K562 (cell line): Measurements from ENCODE around the gene GPD2. TPM values are rescaled to one million over a fixed set of nuclear protein-coding genes. Genes with fewer than 3 reads are reported as not detected.

Experiments
- ATAC-seq: fragments of 200-7000 bp; cut with Tn5 transposase; 3 replicates; pipeline ENCODE4 v1.9.1; 2020; ENCODE audit warnings: moderate library complexity
- BruUV-seq: library from RNA; stranded (reverse); fragments of 400-500 nt; replicated peaks from 2 replicates; lab custom pipeline; 2021; lab: Mats Ljungman, UMichigan
- CTCF ChIA-PET: fragments of 300-600 bp; formaldehyde crosslinking; extraction: SDS; loops from one replicate; lab custom pipeline; 2021; ENCODE audit warnings: low intra/inter-chr PET ratio; lab: Yijun Ruan, JAX
- POLR2A ChIA-PET: fragments of 300-600, 350-650 bp; sonication (Branson Sonifier 250); formaldehyde crosslinking; extraction: SDS; loops from one replicate; lab custom pipeline; 2021; ENCODE audit warnings: antibody characterized with exemption, inconsistent platforms; lab: Yijun Ruan, JAX
- DNase-seq, 4 experiments: peaks; one replicate each; pipeline versions ENCODE4 v3.0.0 to v3.0.0-alpha.2; 2011 to 2018; ENCODE audit warnings: low spot score in 3 of 4, mixed read lengths in 3 of 4; ENCODE audit errors: extremely low read depth in 1 of 4
- FAIRE-seq: peaks from 2 replicates; lab custom pipeline; 2011; peaks lifted over from hg19 to GRCh38; lab: Jason Lieb, UNC
- H2AFZ ChIP-seq: 2 replicates; pipeline ENCODE4 v1.6.0; 2011; ENCODE audit warnings: low read depth, low read length, control low read depth, inconsistent platforms
- H3K27ac ChIP-seq: fragments of 200-600 bp; 3 replicates; pipeline ENCODE4 v1.8.0; 2011; ENCODE audit warnings: low read depth, mild to moderate bottlenecking, control low read depth, inconsistent platforms, low read length, moderate library complexity, mixed read lengths; ENCODE audit errors: extremely low read depth
- H3K27me3 ChIP-seq, 2 experiments: fragments of 300-600 bp in 1 of 2; 2 replicates in 1 of 2; 3 replicates in 1 of 2; pipeline versions ENCODE4 v1.6.0 to v1.8.0; 2011; ENCODE audit warnings: inconsistent platforms in 2 of 2, low read length in 2 of 2, mild to moderate bottlenecking in 1 of 2, mixed read lengths in 1 of 2, moderate library complexity in 1 of 2; ENCODE audit not compliant: control insufficient read depth in 2 of 2, insufficient read depth in 2 of 2
- H3K36me3 ChIP-seq: fragments of 300-600 bp; 3 replicates; pipeline ENCODE4 v1.8.0; 2011; ENCODE audit warnings: mild to moderate bottlenecking, low read length, inconsistent platforms; ENCODE audit not compliant: control insufficient read depth, insufficient read depth
- H3K4me1 ChIP-seq, 2 experiments: fragments of 200-600 bp in 1 of 2; replicated peaks in 1 of 2; 2 replicates in 1 of 2; 3 replicates in 1 of 2; pipeline versions ENCODE4 v1.5.1 to v1.8.0; 2011; ENCODE audit warnings: inconsistent platforms in 2 of 2, low read length in 2 of 2, mild to moderate bottlenecking in 1 of 2, mixed read lengths in 1 of 2, moderate library complexity in 1 of 2; ENCODE audit not compliant: control insufficient read depth in 2 of 2, insufficient read depth in 2 of 2
- H3K4me2 ChIP-seq: 2 replicates; pipeline ENCODE4 v1.6.1; 2011; ENCODE audit warnings: low read length, control low read depth, inconsistent platforms, mixed read lengths; ENCODE audit not compliant: insufficient read depth
- H3K4me3 ChIP-seq: fragments of 200-600 bp; sonication (generic), shearing (Covaris generic); 2 replicates; pipeline ENCODE4 v1.5.1; 2016; ENCODE audit warnings: control low read depth, inconsistent platforms
- H3K79me2 ChIP-seq: fragments of 200-600 bp; 3 replicates; pipeline ENCODE4 v1.8.0; 2011; ENCODE audit warnings: low read length, inconsistent platforms; ENCODE audit not compliant: control insufficient read depth, insufficient read depth
- H3K9ac ChIP-seq, 2 experiments: 2 replicates each; pipeline versions ENCODE4 v1.6.0 to v1.6.1; 2011; ENCODE audit warnings: low read depth in 2 of 2, low read length in 2 of 2, control low read depth in 1 of 2, inconsistent platforms in 1 of 2, mild to moderate bottlenecking in 1 of 2, mixed read lengths in 1 of 2; ENCODE audit not compliant: insufficient read depth in 1 of 2
- H3K9me1 ChIP-seq: one replicate; pipeline ENCODE4 v1.6.0; 2011; ENCODE audit warnings: inconsistent platforms, mild to moderate bottlenecking, low read length, moderate library complexity; ENCODE audit not compliant: control insufficient read depth, insufficient read depth
- H3K9me3 ChIP-seq: replicated peaks from 2 replicates; pipeline ENCODE4 v1.5.1; 2011; ENCODE audit warnings: low read depth, low read length, inconsistent platforms; ENCODE audit not compliant: control insufficient read depth, insufficient read depth
- H4K20me1 ChIP-seq: replicated peaks from 2 replicates; pipeline ENCODE4 v1.6.1; 2011; ENCODE audit warnings: low read length, inconsistent platforms, mixed read lengths; ENCODE audit not compliant: control insufficient read depth, insufficient read depth
- ARID4B ChIP-seq: sonication (generic); formaldehyde crosslinking; IDR thresholded peaks from 2 replicates; pipeline ENCODE4 v1.8.0; 2022; ENCODE audit warnings: mild to moderate bottlenecking, missing genetic modification reagents
- ASH1L ChIP-seq: fragments of 450-650 bp; IDR thresholded peaks from 2 replicates; pipeline ENCODE4 v1.6.1; 2018; ENCODE audit warnings: borderline replicate concordance, mild to moderate bottlenecking, low read depth; ENCODE audit not compliant: partially characterized antibody
- NR2F6 ChIP-seq: fragments of 450-650 bp; formaldehyde crosslinking; IDR thresholded peaks from 2 replicates; pipeline ENCODE4 v1.4.0; 2020; ENCODE audit warnings: mild to moderate bottlenecking
- ZNF282 ChIP-seq: sonication (generic); formaldehyde crosslinking; IDR thresholded peaks from 2 replicates; pipeline ENCODE4 v1.8.1; 2023; ENCODE audit warnings: missing genetic modification reagents
- ZNF436 ChIP-seq: fragments of 250-450, 450-650 bp; sonication (Bioruptor Pico); formaldehyde crosslinking; IDR thresholded peaks from 2 replicates; pipeline ENCODE4 v1.7.0; 2020; ENCODE audit warnings: mild to moderate bottlenecking
- ZNF696 ChIP-seq: fragments of 250-450 bp; sonication (Bioruptor Pico); conservative IDR thresholded peaks from 2 replicates; pipeline ENCODE4 v1.4.0; 2020; ENCODE audit warnings: mild to moderate bottlenecking, moderate library complexity
- WGBS: fragments of 100-300 bp; shearing (Covaris generic); methylation state at CpG from one replicate; pipeline ENCODE4 v1.1.6; 2016; ENCODE audit warnings: low coverage, mixed read lengths; ENCODE audit not compliant: insufficient coverage; ENCODE audit errors: missing lambda C conversion rate; 5-methylcytosine and 5-hydroxymethylcytosine counted together
- in situ Hi-C: fragments of 300-500 bp; cut with MboI; formaldehyde crosslinking; loops from 4 replicates; pipeline ENCODE4 v1.15.0; 2018; ENCODE audit warnings: inconsistent platforms, mixed read lengths
- intact Hi-C: fragments of 100-400 bp; cut with micrococcal nuclease; formaldehyde crosslinking; loops from 2 replicates; pipeline ENCODE4 v1.14.2; 2022
- polyA plus RNA-seq, 8 experiments: library from polyadenylated mRNA; depleted of rRNA in 4 of 8; stranded (reverse) in 5 of 8; unstranded in 3 of 8; fragments of >200 nt; fragmentation: Nextera tagmentation in 2 of 8; fragmentation: Illumina TruSeq in 1 of 8; extraction: Ambion mirVana in 2 of 8; extraction: Trizol in 1 of 8; gene quantifications; 2 replicates each; pipeline versions ENCODE4 v1.2.1 to v1.2.3, GENCODE V29; 2011 to 2014; ENCODE audit warnings: inconsistent platforms in 1 of 8, missing spikeins in 1 of 8
- total RNA-seq, 7 experiments: library from RNA; depleted of rRNA in 6 of 7; stranded (reverse); fragments of >200 nt in 6 of 7; fragmentation: Illumina TruSeq in 2 of 7; extraction: Trizol in 2 of 7; gene quantifications; 2 replicates each; pipeline versions ENCODE4 v1.2.1 to v1.2.3, GENCODE V29; 2011 to 2021; ENCODE audit warnings: low replicate concordance in 1 of 7

GPD2 gene
- total and polyA plus RNA-seq, 9 of the 15 experiments (the other 6 are each of a cell fraction or from before 2014, with no cell fraction given) = 5.2 to 39.2 (median 19.0) TPM

DNA sequence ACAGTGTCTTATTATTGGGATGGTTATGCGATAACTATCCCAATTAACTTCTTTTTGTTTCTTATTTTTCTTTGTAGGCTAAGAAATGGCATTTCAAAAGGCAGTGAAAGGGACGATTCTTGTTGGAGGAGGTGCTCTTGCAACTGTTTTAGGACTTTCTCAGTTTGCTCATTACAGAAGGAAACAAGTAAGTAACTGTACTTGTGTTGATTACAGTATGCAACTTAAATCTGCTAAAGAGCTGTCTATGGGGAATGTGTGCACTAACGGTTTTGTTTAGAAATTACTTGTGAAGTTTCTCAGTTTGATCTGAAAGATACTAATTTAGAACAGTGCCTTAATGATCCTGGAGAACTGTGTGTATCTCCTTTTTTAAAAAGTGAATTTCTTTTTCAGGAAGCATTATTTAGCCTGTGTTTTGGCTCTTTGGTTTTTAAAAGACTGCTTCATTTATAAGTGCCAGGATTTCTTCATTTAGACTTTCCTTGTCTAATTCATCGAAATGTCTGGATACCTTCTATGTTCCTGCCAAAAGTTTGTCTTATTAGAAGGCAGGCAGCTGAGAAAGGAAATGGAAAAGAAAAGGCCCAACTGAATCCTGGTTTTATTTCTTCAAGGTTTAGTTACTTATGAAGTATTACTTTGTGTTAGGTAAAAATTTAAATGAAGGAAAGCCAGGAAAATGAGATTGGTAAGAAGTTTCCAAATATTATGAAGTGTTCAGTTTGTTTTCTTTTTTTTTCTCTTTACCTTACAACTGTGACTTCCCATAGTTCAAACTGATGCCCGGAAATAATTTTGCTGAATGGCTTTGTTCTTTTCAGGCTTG lies 40.1 kb downstream of the GPD2 start:
- no peak overlapping the region for H2AFZ ChIP-seq
- TSS peak; percentile 24 for BruUV-seq
- 0 out of 3 replicates have a peak, but pooled peaks cover 3% of the 10 kb centered on the region for H3K36me3 ChIP-seq
- POLR2A ChIA-PET = no interaction called here
- in situ Hi-C loops = no loop called here
- ATAC-seq (no peak), FAIRE-seq (no peak), DNase-seq (no peak)
- no peaks in the 10 kb centered on the region for H3K27me3 ChIP-seq
- no peaks in the 10 kb centered on the region for H3K9me3 ChIP-seq
- H3K4me3 ChIP-seq = no peak overlapping the region
- peaks cover 0 to 10% of the 10 kb centered on the region in 2 experiments; a peak in 2 of 5 replicates for H3K4me1 ChIP-seq
- H3K9me1 ChIP-seq = no peaks in the 10 kb centered on the region
- no peak overlapping the region for H3K4me2 ChIP-seq
- no peak overlapping the region for H3K9ac ChIP-seq
- 52% methylated on average over 5 of the region's 5 CpGs for WGBS
- CTCF ChIA-PET = no interaction called here
- H3K27ac ChIP-seq = no peak overlapping the region
- no peak for TF ChIP-seq ASH1L
- no peak for TF ChIP-seq ZNF282 (CRISPR knock-in tag)
- no peak for TF ChIP-seq NR2F6 (CRISPR knock-in tag)
- no peak for TF ChIP-seq ARID4B (CRISPR knock-in tag)
- no peak for TF ChIP-seq ZNF696 (CRISPR knock-in tag)
- no peak for TF ChIP-seq ZNF436 (CRISPR knock-in tag)
- no peaks in the 10 kb centered on the region for H4K20me1 ChIP-seq
- intact Hi-C loops = no loop called here
- no peaks in the 10 kb centered on the region; the same call in 2 of the 3 replicates for H3K79me2 ChIP-seq
